H1 (cell line): ENCODE results near the gene MRFAP1. TPM values are rescaled to one million over a fixed set of nuclear protein-coding genes. Genes with fewer than 3 reads are reported as not detected.

ENCODE experiments used
- CTCF ChIP-seq, 3 experiments: IDR thresholded peaks; 1 replicate in 2 of 3; 2 replicates in 1 of 3; pipeline versions ENCODE4 v1.5.1 to v1.6.1; 2011; ENCODE audit warnings: low read length in 3 of 3, mild to moderate bottlenecking in 3 of 3, inconsistent platforms in 2 of 3, low read depth in 1 of 3, moderate library complexity in 1 of 3; ENCODE audit not compliant: insufficient read depth in 1 of 3; ENCODE audit errors: control extremely low read depth in 1 of 3
- GABPA ChIP-seq: IDR thresholded peaks from 2 replicates; pipeline ENCODE4 v1.6.1; 2011; ENCODE audit warnings: mild to moderate bottlenecking, low read length, moderate library complexity, borderline replicate concordance; ENCODE audit not compliant: insufficient read depth
- KDM5A ChIP-seq: fragments of 200-600 bp; IDR thresholded peaks from 2 replicates; pipeline ENCODE4 v1.7.1; 2012; ENCODE audit warnings: mild to moderate bottlenecking, low read length, inconsistent platforms, mixed read lengths
- POU5F1 ChIP-seq: IDR thresholded peaks from 2 replicates; pipeline ENCODE4 v1.6.1; 2011; ENCODE audit warnings: low read depth, mild to moderate bottlenecking, low read length, moderate library complexity
- SIN3A ChIP-seq, 2 experiments: IDR thresholded peaks in 1 of 2; conservative IDR thresholded peaks in 1 of 2; 2 replicates each; pipeline ENCODE4 v1.6.1; 2011 to 2012; ENCODE audit warnings: low read length in 2 of 2, improper control_type of control experiment in 1 of 2, low read depth in 1 of 2, mild to moderate bottlenecking in 1 of 2
- SUZ12 ChIP-seq: fragments of 200-600 bp; sonication (generic); IDR thresholded peaks from 2 replicates; pipeline ENCODE4 v1.6.1; 2012; ENCODE audit warnings: mild to moderate bottlenecking, inconsistent platforms, low read length, moderate library complexity, mixed read lengths
- TBP ChIP-seq: IDR thresholded peaks from 2 replicates; pipeline ENCODE4 v1.6.1; 2011; ENCODE audit warnings: low read depth, low read length, improper control_type of control experiment
- polyA plus RNA-seq, 7 experiments: library from polyadenylated mRNA; depleted of rRNA in 3 of 7; stranded (reverse) in 5 of 7; unstranded in 2 of 7; fragments of >200 nt in 5 of 7; fragments of 200-250 nt in 2 of 7; gene quantifications; 1 replicate in 5 of 7; 2 replicates in 1 of 7; 4 replicates in 1 of 7; pipeline versions ENCODE4 v1.2.1 to v1.2.3, GENCODE V29; 2011 to 2013; ENCODE audit warnings: missing spikeins in 2 of 7, mixed read lengths in 2 of 7
- total RNA-seq: library from RNA; stranded (reverse); fragmentation: NEBNext Ultra II Directional; extraction: Animal tissue kit (Norgen Biotek cat#: 25700); gene quantifications from 2 replicates; pipeline ENCODE4 v1.2.1, GENCODE V29; 2021

The MRFAP1 gene
- total and polyA plus RNA-seq, 2 of the 8 experiments (the other 6 are each of a cell fraction or from before 2014, with no cell fraction given) = 108 to 307 TPM

GRCh38 chr4:6608758-6609414, 31.6 kb upstream of the MRFAP1 start (continued):
- TF ChIP-seq KDM5A = no peak
- no peak for TF ChIP-seq POU5F1
- no peak for TF ChIP-seq SUZ12
- peak in 2 of 3 experiments; percentile 35 to 55; a peak in 3 of 4 replicates for TF ChIP-seq CTCF (IDR thresholded peaks at IDR 0.05; ENCODE audit: control extremely low read depth in 1 of 3, insufficient read depth in 1 of 3, low read depth in 1 of 3, low read length in 3 of 3)
- no peak for TF ChIP-seq SIN3A (conservative IDR thresholded peaks at IDR 0.05 in 1 of 2, IDR thresholded peaks at IDR 0.05 in 1 of 2; ENCODE audit: low read depth in 1 of 2, low read length in 2 of 2)
- no peak for TF ChIP-seq GABPA
- no peak for TF ChIP-seq TBP
- TF ChIP-seq, all 59 proteins: peak for 2
